ENCODE data around the gene EBF3.

DNA sequence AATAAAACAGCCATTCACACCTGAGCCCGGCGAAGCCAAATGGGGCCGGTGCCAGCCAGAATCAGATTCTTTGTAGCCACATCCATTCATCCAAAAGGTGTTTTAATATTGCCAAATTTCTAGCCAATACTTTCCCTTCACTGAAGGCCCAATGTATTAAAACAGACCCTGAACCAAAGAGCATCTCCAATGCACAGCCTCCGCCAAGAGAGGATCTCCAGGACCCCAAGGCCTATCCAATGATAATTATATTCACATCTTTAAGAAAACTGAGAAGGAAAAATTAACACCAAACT, 12.2 kb downstream of the EBF3 start:
- no peak for TF ChIP-seq POLR2AphosphoS5 (IDR thresholded peaks at IDR 0.05; ENCODE audit: low read depth, low read length)
- no peak for TF ChIP-seq CTCF (IDR thresholded peaks at IDR 0.05 in 2 of 3, conservative IDR thresholded peaks at IDR 0.05 in 1 of 3; ENCODE audit: borderline replicate concordance in 1 of 3, insufficient read depth in 1 of 3, low read depth in 2 of 3, low read length in 2 of 3)
- no peak for TF ChIP-seq CBX3 (IDR thresholded peaks at IDR 0.05; ENCODE audit: low read depth)

All from HCT116 (cell line).